Lung (tissue), 13 donors: ENCODE results near the gene IFNE. TPM values are rescaled to one million over a fixed set of nuclear protein-coding genes. Genes with fewer than 3 reads are reported as not detected.

Experiments used
- ATAC-seq: fragments of 200-7000 bp; cut with Tn5 transposase; one replicate; pipeline ENCODE4 v1.9.1; 2020; ENCODE audit warnings: moderate number of reproducible peaks; ENCODE audit not compliant: insufficient read depth, low FRiP score
- DNase-seq, 3 donors: peaks; one replicate each; pipeline ENCODE4 v3.0.0-alpha.2; 2013 to 2017
- H3K27ac ChIP-seq, 2 donors: one replicate each; pipeline ENCODE4 v1.5.1; 2013; ENCODE audit warnings: mild to moderate bottlenecking in 2 of 2, moderate library complexity in 2 of 2, control low read depth in 1 of 2, inconsistent platforms in 1 of 2, low read depth in 1 of 2, low read length in 1 of 2
- H3K27me3 ChIP-seq, 3 donors: one replicate each; pipeline ENCODE4 v1.5.1; 2013; ENCODE audit warnings: low read length in 2 of 3; ENCODE audit not compliant: control insufficient read depth in 3 of 3, insufficient read depth in 3 of 3
- H3K36me3 ChIP-seq, 4 donors: one replicate each; pipeline ENCODE4 v1.5.1; 2013; ENCODE audit warnings: low read length in 4 of 4, mild to moderate bottlenecking in 1 of 4, moderate library complexity in 1 of 4; ENCODE audit not compliant: control insufficient read depth in 4 of 4, insufficient read depth in 4 of 4
- H3K4me1 ChIP-seq, 5 donors: one replicate each; pipeline ENCODE4 v1.5.1; 2013; ENCODE audit warnings: low read length in 5 of 5, mild to moderate bottlenecking in 2 of 5, moderate library complexity in 1 of 5; ENCODE audit not compliant: control insufficient read depth in 5 of 5, insufficient read depth in 5 of 5
- H3K4me3 ChIP-seq: one replicate; pipeline ENCODE4 v1.5.1; 2013; ENCODE audit warnings: mild to moderate bottlenecking, control low read depth, moderate library complexity
- H3K9ac ChIP-seq, 2 donors: one replicate each; pipeline ENCODE4 v1.5.1; 2013; ENCODE audit warnings: low read length in 2 of 2, control low read depth in 1 of 2; ENCODE audit not compliant: insufficient read depth in 1 of 2
- H3K9me3 ChIP-seq, 4 donors: one replicate each; pipeline ENCODE4 v1.5.1; 2013; ENCODE audit warnings: low read length in 3 of 4, mild to moderate bottlenecking in 1 of 4, moderate library complexity in 1 of 4; ENCODE audit not compliant: control insufficient read depth in 4 of 4, insufficient read depth in 3 of 4
- WGBS, 2 donors: extraction: QIAGEN DNeasy Blood & Tissue Kit; methylation state at CpG; one replicate each; pipeline ENCODE4 v1.1.7; 2013; 5-methylcytosine and 5-hydroxymethylcytosine counted together
- polyA plus RNA-seq, 2 donors: library from polyadenylated mRNA; stranded (reverse); fragments of 200-250 nt; gene quantifications; one replicate each; pipeline ENCODE4 v1.2.1, GENCODE V29; 2013
- small RNA-seq: library from RNA; depleted of rRNA; stranded (forward); fragments of <200 nt; gene quantifications from one replicate; pipeline ENCODE3, GENCODE V24; 2014; ENCODE audit warnings: low replicate concordance
- total RNA-seq, 2 donors: library from RNA; depleted of rRNA in 1 of 2; stranded (reverse); fragments of >200 nt in 1 of 2; gene quantifications; one replicate each; pipeline ENCODE4 v1.2.1, GENCODE V29; 2014 to 2021
- TF ChIP-seq, protein P1 (sequence below): IDR thresholded peaks from 2 replicates; pipeline ENCODE4 v1.5.1; 2012; ENCODE audit warnings: mild to moderate bottlenecking; ENCODE audit errors: control extremely low read depth, extremely low read depth
- donor health status: control.
- donor health status: control.
- donor health status: Bipolar disorder and iron deficiency.
- donor health status: healthy.
- donor health status: DM: yes; HTN: yes; CAD: no.

Gene IFNE
- total and polyA plus RNA-seq, 4 donors, result 0.20 TPM; not detected in 3

DNA sequence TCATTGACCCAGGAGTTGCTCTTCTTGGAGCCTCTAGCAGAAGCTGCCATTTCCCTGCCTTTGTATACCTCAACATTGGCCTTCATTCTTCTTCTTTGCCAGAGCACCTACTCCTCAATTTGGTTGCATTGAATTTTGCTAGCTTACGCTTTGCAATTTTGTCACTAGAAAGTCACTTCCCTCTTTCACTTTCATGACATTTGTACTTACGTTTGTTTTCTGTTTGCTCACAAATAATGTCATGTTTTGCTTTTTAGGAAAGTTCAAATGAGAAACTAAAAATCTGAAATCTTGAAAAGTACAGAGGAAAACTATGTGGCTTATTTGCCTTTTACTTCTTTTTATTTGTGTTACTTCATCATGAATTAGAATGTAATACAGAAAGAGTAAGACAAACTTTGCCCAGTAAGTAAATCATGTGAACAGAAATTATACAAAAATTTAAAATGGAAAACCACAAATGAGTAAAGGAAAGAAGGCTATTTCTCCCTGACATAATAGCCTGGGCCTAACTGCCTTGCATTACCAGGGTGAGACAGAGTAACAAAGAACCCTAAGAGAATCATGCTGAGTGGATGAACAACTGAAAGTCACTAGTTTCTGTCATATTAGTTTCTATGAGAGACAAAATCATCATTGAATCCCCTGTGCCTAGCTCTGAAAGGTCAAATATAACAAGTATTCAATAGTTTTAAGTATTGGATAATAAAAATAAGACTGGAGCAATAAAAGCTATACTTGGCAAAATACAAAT is 49.3 kb downstream of the IFNE start:
- H3K27ac ChIP-seq, result no peak overlapping the region
- H3K9ac ChIP-seq, result no peak overlapping the region
- no peak for ATAC-seq
- no peaks in the 10 kb centered on the region for H3K4me1 ChIP-seq
- H3K9me3 ChIP-seq, result no peaks in the 10 kb centered on the region
- DNase-seq, result no peak
- H3K4me3 ChIP-seq, result no peak overlapping the region
- 29 to 60% methylated on average over 2 of the region's 2 CpGs for WGBS, 2 donors
- TF ChIP-seq, protein P1, sequence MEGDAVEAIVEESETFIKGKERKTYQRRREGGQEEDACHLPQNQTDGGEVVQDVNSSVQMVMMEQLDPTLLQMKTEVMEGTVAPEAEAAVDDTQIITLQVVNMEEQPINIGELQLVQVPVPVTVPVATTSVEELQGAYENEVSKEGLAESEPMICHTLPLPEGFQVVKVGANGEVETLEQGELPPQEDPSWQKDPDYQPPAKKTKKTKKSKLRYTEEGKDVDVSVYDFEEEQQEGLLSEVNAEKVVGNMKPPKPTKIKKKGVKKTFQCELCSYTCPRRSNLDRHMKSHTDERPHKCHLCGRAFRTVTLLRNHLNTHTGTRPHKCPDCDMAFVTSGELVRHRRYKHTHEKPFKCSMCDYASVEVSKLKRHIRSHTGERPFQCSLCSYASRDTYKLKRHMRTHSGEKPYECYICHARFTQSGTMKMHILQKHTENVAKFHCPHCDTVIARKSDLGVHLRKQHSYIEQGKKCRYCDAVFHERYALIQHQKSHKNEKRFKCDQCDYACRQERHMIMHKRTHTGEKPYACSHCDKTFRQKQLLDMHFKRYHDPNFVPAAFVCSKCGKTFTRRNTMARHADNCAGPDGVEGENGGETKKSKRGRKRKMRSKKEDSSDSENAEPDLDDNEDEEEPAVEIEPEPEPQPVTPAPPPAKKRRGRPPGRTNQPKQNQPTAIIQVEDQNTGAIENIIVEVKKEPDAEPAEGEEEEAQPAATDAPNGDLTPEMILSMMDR, result no peak
- H3K27me3 ChIP-seq, result peaks cover 0 to 9% (median 0%) of the 10 kb centered on the region in 3 donors
- H3K36me3 ChIP-seq, result no peaks in the 10 kb centered on the region

Small RNA genes within 50 kb of the gene (small RNA-seq; reads per million reads assigned to genes)
- gene MIR31 (2.2 reads per million, percentile 91 among the genes with 10 or more reads in this experiment), gene RF00157 (not detected)

Other genes with a start within 250 kb of the IFNE start
- not detected for gene IFNA14, start 242.3 kb downstream of the IFNE start, total RNA-seq
- not detected for gene IFNA14, start 242.3 kb downstream of the IFNE start, polyA plus RNA-seq
- under 1 TPM in 1 of 2 donors, not detected in 1; 0.28 TPM for gene IFNA5, start 177.0 kb downstream of the IFNE start, total RNA-seq
- under 1 TPM in 1 of 2 donors, not detected in 1; 0.12 TPM for gene IFNA5, start 177.0 kb downstream of the IFNE start, polyA plus RNA-seq
- gene KLHL9, start 146.9 kb downstream of the IFNE start, total RNA-seq, result 10 to 100 TPM; 21.0 to 39.0 TPM
- gene KLHL9, start 146.9 kb downstream of the IFNE start, polyA plus RNA-seq, result 10 to 100 TPM in 1 of 2 donors, 1 to 10 TPM in 1; 6.5 to 10.5 TPM
- not detected for gene IFNA6, start 131.4 kb downstream of the IFNE start, total RNA-seq
- not detected for gene IFNA6, start 131.4 kb downstream of the IFNE start, polyA plus RNA-seq
- not detected for gene IFNA13, start 114.3 kb downstream of the IFNE start, total RNA-seq
- gene IFNA13, start 114.3 kb downstream of the IFNE start, polyA plus RNA-seq, result not detected
- gene IFNA2, start 96.9 kb downstream of the IFNE start, total RNA-seq, result not detected
- not detected for gene IFNA2, start 96.9 kb downstream of the IFNE start, polyA plus RNA-seq
- gene IFNA8, start 73.2 kb downstream of the IFNE start, total RNA-seq, result not detected
- gene IFNA8, start 73.2 kb downstream of the IFNE start, polyA plus RNA-seq, result not detected
- gene IFNA1, start 41.9 kb downstream of the IFNE start, total RNA-seq, result not detected
- under 1 TPM in 1 of 2 donors, not detected in 1; 0.22 TPM for gene IFNA1, start 41.9 kb downstream of the IFNE start, polyA plus RNA-seq